IMR-90 (cell line): ENCODE data around the gene CHRNB1. TPM values are rescaled to one million over a fixed set of nuclear protein-coding genes. Genes with fewer than 3 reads are reported as not detected.

ENCODE experiments used
- ATAC-seq: fragments of 200-7000 bp; cut with Tn5 transposase; 2 replicates; pipeline ENCODE4 v1.9.1; 2020; ENCODE audit warnings: low read depth, mild to moderate bottlenecking, moderate library complexity
- BruUV-seq: library from RNA; stranded (reverse); fragments of 400-500 nt; replicated peaks from 2 replicates; lab custom pipeline; 2021; lab: Mats Ljungman, UMichigan
- CTCF ChIA-PET: fragments of 300-600 bp; formaldehyde crosslinking; extraction: SDS; loops from one replicate; lab custom pipeline; 2021; ENCODE audit warnings: antibody characterized with exemption; lab: Yijun Ruan, JAX
- POLR2A ChIA-PET: fragments of 300-600 bp; sonication (Branson Sonifier 250); formaldehyde crosslinking; loops from one replicate; lab custom pipeline; 2022; ENCODE audit warnings: antibody characterized with exemption; ENCODE audit not compliant: unreplicated experiment; lab: Charles Lee
- DNase-seq: peaks from one replicate; pipeline ENCODE4 v3.0.0; 2013
- H2AFZ ChIP-seq: replicated peaks from 2 replicates; pipeline ENCODE3; 2013; ENCODE audit warnings: low read length, mild to moderate bottlenecking; ENCODE audit not compliant: poor library complexity
- H2AK5ac ChIP-seq: 2 replicates; pipeline ENCODE4 v1.6.1; 2013; ENCODE audit warnings: low read depth, low read length, inconsistent platforms
- H2AK9ac ChIP-seq: replicated peaks from 2 replicates; pipeline ENCODE3; 2013; ENCODE audit warnings: mild to moderate bottlenecking, low read depth, low read length, moderate library complexity; ENCODE audit not compliant: poor library complexity
- H2BK120ac ChIP-seq: 2 replicates; pipeline ENCODE4 v1.6.1; 2013; ENCODE audit warnings: low read depth, low read length, inconsistent platforms
- H2BK15ac ChIP-seq: 3 replicates; pipeline ENCODE4 v1.6.1; 2013; ENCODE audit warnings: low read depth, low read length, inconsistent platforms
- H2BK20ac ChIP-seq: 2 replicates; pipeline ENCODE4 v1.6.1; 2013; ENCODE audit warnings: low read depth, mild to moderate bottlenecking, inconsistent platforms, low read length, moderate library complexity
- H2BK5ac ChIP-seq: 2 replicates; pipeline ENCODE4 v1.6.1; 2013; ENCODE audit warnings: mild to moderate bottlenecking, low read depth, low read length, inconsistent platforms; ENCODE audit not compliant: poor library complexity, severe bottlenecking
- H3K14ac ChIP-seq: replicated peaks from 2 replicates; pipeline ENCODE4 v1.6.1; 2013; ENCODE audit warnings: low read depth, low read length, inconsistent platforms
- H3K18ac ChIP-seq: 2 replicates; pipeline ENCODE4 v1.6.1; 2013; ENCODE audit warnings: low read depth, low read length, control low read depth
- H3K23ac ChIP-seq: 2 replicates; pipeline ENCODE4 v1.6.1; 2013; ENCODE audit warnings: low read depth, low read length, inconsistent platforms
- H3K27ac ChIP-seq: 2 replicates; pipeline ENCODE4 v1.5.1; 2013; ENCODE audit warnings: mild to moderate bottlenecking, control low read depth, low read length; ENCODE audit not compliant: insufficient read depth
- H3K27me3 ChIP-seq: 2 replicates; pipeline ENCODE4 v1.6.1; 2013; ENCODE audit warnings: low read length; ENCODE audit not compliant: control insufficient read depth, insufficient read depth
- H3K36me3 ChIP-seq: 2 replicates; pipeline ENCODE4 v1.6.1; 2013; ENCODE audit warnings: low read length, mixed read lengths; ENCODE audit not compliant: control insufficient read depth, insufficient read depth
- H3K4ac ChIP-seq: 2 replicates; pipeline ENCODE4 v1.6.1; 2013; ENCODE audit warnings: low read depth, low read length, inconsistent platforms
- H3K4me1 ChIP-seq: 2 replicates; pipeline ENCODE4 v1.6.1; 2013; ENCODE audit warnings: low read length, mixed read lengths; ENCODE audit not compliant: control insufficient read depth, insufficient read depth
- H3K4me2 ChIP-seq: 2 replicates; pipeline ENCODE4 v1.6.1; 2013; ENCODE audit warnings: low read depth, mild to moderate bottlenecking, control low read depth, low read length, moderate library complexity
- H3K4me3 ChIP-seq: 2 replicates; pipeline ENCODE4 v1.5.1; 2013; ENCODE audit warnings: low read depth, mild to moderate bottlenecking, control low read depth, low read length, moderate library complexity; ENCODE audit not compliant: insufficient read depth
- H3K56ac ChIP-seq: 2 replicates; pipeline ENCODE4 v1.6.1; 2013; ENCODE audit warnings: low read length, inconsistent platforms; ENCODE audit not compliant: insufficient read depth; ENCODE audit errors: extremely low read depth
- H3K79me1 ChIP-seq, 2 experiments: 2 replicates each; pipeline ENCODE4 v1.6.1; 2013; ENCODE audit warnings: low read length in 2 of 2, inconsistent platforms in 1 of 2, low read depth in 1 of 2
- H3K9ac ChIP-seq: 2 replicates; pipeline ENCODE4 v1.6.1; 2013; ENCODE audit warnings: low read depth, low read length, control low read depth
- H3K9me1 ChIP-seq: 2 replicates; pipeline ENCODE4 v1.6.1; 2013; ENCODE audit warnings: low read length, inconsistent platforms; ENCODE audit not compliant: insufficient read depth
- H3K9me3 ChIP-seq: 2 replicates; pipeline ENCODE4 v1.6.1; 2013; ENCODE audit warnings: low read length; ENCODE audit not compliant: control insufficient read depth, insufficient read depth
- H4K20me1 ChIP-seq: 2 replicates; pipeline ENCODE4 v1.6.1; 2013; ENCODE audit warnings: low read length, inconsistent platforms; ENCODE audit not compliant: insufficient read depth
- H4K5ac ChIP-seq: 2 replicates; pipeline ENCODE4 v1.6.1; 2013; ENCODE audit warnings: mild to moderate bottlenecking, low read depth, low read length, control low read depth
- H4K8ac ChIP-seq, 2 experiments: 2 replicates each; pipeline ENCODE4 v1.6.1; 2013; ENCODE audit warnings: low read depth in 2 of 2, low read length in 2 of 2, control low read depth in 1 of 2, inconsistent platforms in 1 of 2
- H4K91ac ChIP-seq: 2 replicates; pipeline ENCODE4 v1.6.1; 2013; ENCODE audit warnings: low read depth, low read length, inconsistent platforms; ENCODE audit not compliant: insufficient read depth
- BHLHE40 ChIP-seq: fragments of 150-350 bp; IDR thresholded peaks from 2 replicates; pipeline ENCODE4 v1.6.1; 2016; ENCODE audit warnings: mild to moderate bottlenecking, low read depth, low read length
- CEBPB ChIP-seq: IDR thresholded peaks from 2 replicates; pipeline ENCODE4 v1.6.1; 2012; ENCODE audit warnings: low read depth, low read length, improper control_type of control experiment
- MAFK ChIP-seq: IDR thresholded peaks from 2 replicates; pipeline ENCODE4 v1.6.1; 2012; ENCODE audit warnings: low read depth, low read length, improper control_type of control experiment
- MAZ ChIP-seq: IDR thresholded peaks from 2 replicates; pipeline ENCODE4 v1.6.1; 2012; ENCODE audit warnings: low read depth, mild to moderate bottlenecking, low read length, improper control_type of control experiment, moderate library complexity, borderline replicate concordance
- NFE2L2 ChIP-seq: fragments of 150-350 bp; IDR thresholded peaks from 2 replicates; pipeline ENCODE4 v1.6.1; 2016; ENCODE audit warnings: low read depth, mild to moderate bottlenecking, low read length
- RCOR1 ChIP-seq: IDR thresholded peaks from 2 replicates; pipeline ENCODE4 v1.6.1; 2012; ENCODE audit warnings: mild to moderate bottlenecking, low read length, improper control_type of control experiment; ENCODE audit not compliant: insufficient replicate concordance
- RFX5 ChIP-seq: IDR thresholded peaks from 2 replicates; pipeline ENCODE4 v1.8.0; 2012; ENCODE audit warnings: low read depth, mild to moderate bottlenecking, low read length, moderate library complexity
- SMC3 ChIP-seq: fragments of 150-350 bp; IDR thresholded peaks from 2 replicates; pipeline ENCODE4 v1.6.1; 2016; ENCODE audit warnings: low read depth, mild to moderate bottlenecking, antibody characterized with exemption, low read length, moderate library complexity
- WGBS, 2 experiments: methylation state at CpG; one replicate each; pipeline versions ENCODE4 v1.1.5 to v1.1.7; 2013; ENCODE audit warnings: missing lambda C conversion rate in 2 of 2; ENCODE audit not compliant: insufficient read length in 1 of 2; ENCODE audit errors: extremely low coverage in 2 of 2; 5-methylcytosine and 5-hydroxymethylcytosine counted together
- dilution Hi-C: fragments of 300-500 bp; cut with HindIII; formaldehyde crosslinking; loops from one replicate; pipeline ENCODE4 v1.14.3; 2018; ENCODE audit warnings: low sequenced_read_pairs; ENCODE audit not compliant: unreplicated experiment
- in situ Hi-C: fragments of 300-500 bp; cut with MboI; formaldehyde crosslinking; loops from 3 replicates; pipeline ENCODE4 v1.14.3; 2019; ENCODE audit warnings: low sequenced_read_pairs, inconsistent platforms, mixed read lengths
- intact Hi-C: fragments of 100-400 bp; cut with micrococcal nuclease; formaldehyde crosslinking; loops from 2 replicates; pipeline ENCODE4 v1.10.0; 2022
- polyA plus RNA-seq, 3 experiments: library from polyadenylated mRNA; depleted of rRNA; stranded (reverse); fragments of >200 nt; gene quantifications; 2 replicates each; pipeline ENCODE4 v1.2.3, GENCODE V29; 2012; ENCODE audit warnings: low replicate concordance in 1 of 3
- total RNA-seq: library from RNA; depleted of rRNA; stranded (reverse); fragments of >200 nt; gene quantifications from 2 replicates; pipeline ENCODE4 v1.2.3, GENCODE V29; 2012
- TF ChIP-seq, protein P1 (sequence below): fragments of 150-350 bp; IDR thresholded peaks from 2 replicates; pipeline ENCODE4 v1.6.1; 2017; ENCODE audit warnings: mild to moderate bottlenecking, antibody characterized with exemption, low read length, low read depth
- TF ChIP-seq, protein P2 (sequence below): fragments of 150-350 bp; IDR thresholded peaks from 2 replicates; pipeline ENCODE4 v1.6.1; 2016; ENCODE audit warnings: low read depth, mild to moderate bottlenecking, low read length, moderate library complexity, borderline replicate concordance

Gene CHRNB1
- total and polyA plus RNA-seq, 2 of the 4 experiments (the other 2 are of a cell fraction) = 4.3 to 6.0 TPM

GRCh38 chr17:7437950-7438614, 6.8 kb upstream of the CHRNB1 start:
- no peaks in the 10 kb centered on the region for H3K9me3 ChIP-seq
- H4K20me1 ChIP-seq = peaks cover 3% of the 10 kb centered on the region; the same call in 1 of the 2 replicates
- BruUV-seq = no TSS peak
- ATAC-seq = no peak
- no peak overlapping the region for H3K4ac ChIP-seq
- H3K56ac ChIP-seq = no peak overlapping the region
- H3K9ac ChIP-seq = no peak overlapping the region; the same call in 1 of the 2 replicates
- H4K8ac ChIP-seq = no peak overlapping the region
- H3K4me2 ChIP-seq = no peak overlapping the region
- no peak overlapping the region for H2BK15ac ChIP-seq
- no peak overlapping the region for H3K23ac ChIP-seq
- H4K91ac ChIP-seq = no peak overlapping the region
- intact Hi-C loops = loop anchor here (1.0 to 5.0 kb wide), 4 partner anchors 33 to 123 kb away; partner anchors contain the start of genes KCTD11, SENP3 and TMEM256
- peak overlapping the region; percentile 34 for H2AK9ac ChIP-seq
- no peak for DNase-seq
- dilution Hi-C loops = no loop called here
- 24% methylated on average over 14 of the region's 48 CpGs; no CpG with 5 or more reads in 1 of the 2 experiments for WGBS, 2 experiments
- H3K9me1 ChIP-seq = no peaks in the 10 kb centered on the region
- H3K4me1 ChIP-seq = peaks cover 8% of the 10 kb centered on the region
- H3K4me3 ChIP-seq = peak overlapping the region; percentile 12; the same call in 1 of the 2 replicates
- in situ Hi-C loops = no loop called here
- TF ChIP-seq, protein P1, sequence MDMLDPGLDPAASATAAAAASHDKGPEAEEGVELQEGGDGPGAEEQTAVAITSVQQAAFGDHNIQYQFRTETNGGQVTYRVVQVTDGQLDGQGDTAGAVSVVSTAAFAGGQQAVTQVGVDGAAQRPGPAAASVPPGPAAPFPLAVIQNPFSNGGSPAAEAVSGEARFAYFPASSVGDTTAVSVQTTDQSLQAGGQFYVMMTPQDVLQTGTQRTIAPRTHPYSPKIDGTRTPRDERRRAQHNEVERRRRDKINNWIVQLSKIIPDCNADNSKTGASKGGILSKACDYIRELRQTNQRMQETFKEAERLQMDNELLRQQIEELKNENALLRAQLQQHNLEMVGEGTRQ = no peak
- TF ChIP-seq MAFK (no peak), NFE2L2 (no peak), RFX5 (no peak), BHLHE40 (no peak), CEBPB (no peak), MAZ (no peak), RCOR1 (no peak), SMC3 (no peak)
- TF ChIP-seq, protein P2, sequence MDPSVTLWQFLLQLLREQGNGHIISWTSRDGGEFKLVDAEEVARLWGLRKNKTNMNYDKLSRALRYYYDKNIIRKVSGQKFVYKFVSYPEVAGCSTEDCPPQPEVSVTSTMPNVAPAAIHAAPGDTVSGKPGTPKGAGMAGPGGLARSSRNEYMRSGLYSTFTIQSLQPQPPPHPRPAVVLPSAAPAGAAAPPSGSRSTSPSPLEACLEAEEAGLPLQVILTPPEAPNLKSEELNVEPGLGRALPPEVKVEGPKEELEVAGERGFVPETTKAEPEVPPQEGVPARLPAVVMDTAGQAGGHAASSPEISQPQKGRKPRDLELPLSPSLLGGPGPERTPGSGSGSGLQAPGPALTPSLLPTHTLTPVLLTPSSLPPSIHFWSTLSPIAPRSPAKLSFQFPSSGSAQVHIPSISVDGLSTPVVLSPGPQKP = no peak
- H2BK120ac ChIP-seq = no peak overlapping the region
- no peaks in the 10 kb centered on the region for H3K36me3 ChIP-seq
- no peak overlapping the region for H2BK20ac ChIP-seq
- H3K18ac ChIP-seq = no peak overlapping the region
- CTCF ChIA-PET = interaction anchor here (0.6 to 1.8 kb wide), 2 partner anchors 39 to 161 kb away, joined by 6 to 10 read pairs; no protein-coding TSS in a partner anchor
- H3K27ac ChIP-seq = no peak overlapping the region
- POLR2A ChIA-PET = no interaction called here
- peaks cover 0 to 2% of the 10 kb centered on the region in 2 experiments; a peak in 1 of 4 replicates for H3K79me1 ChIP-seq
- H4K5ac ChIP-seq = no peak overlapping the region
- H3K14ac ChIP-seq = no peak overlapping the region
- H3K27me3 ChIP-seq = peaks cover 34% of the 10 kb centered on the region
- peak overlapping the region; percentile 16 for H2AFZ ChIP-seq
- no peak overlapping the region for H2AK5ac ChIP-seq
- H2BK5ac ChIP-seq = no peak overlapping the region
